Neural crest cell (in vitro differentiated cells): Measurements from ENCODE around the gene WWTR1. TPM values are rescaled to one million over a fixed set of nuclear protein-coding genes. Genes with fewer than 3 reads are reported as not detected.

Experiments used
- DNase-seq: peaks from one replicate; pipeline ENCODE4 v3.0.0; 2021; ENCODE audit warnings: low read depth, mixed read lengths, low spot score
- H3K27ac Mint-ChIP-seq: one replicate; pipeline ENCODE4 v1.8.0; 2021; ENCODE audit warnings: mild to moderate bottlenecking, mixed read lengths; ENCODE audit not compliant: unreplicated experiment
- H3K27me3 Mint-ChIP-seq: 2 replicates; pipeline ENCODE4 v1.8.0; 2021; ENCODE audit warnings: low read depth, mild to moderate bottlenecking, mixed read lengths
- H3K36me3 Mint-ChIP-seq: 2 replicates; pipeline ENCODE4 v1.8.0; 2021; ENCODE audit warnings: low read depth, mild to moderate bottlenecking, mixed read lengths
- H3K4me1 Mint-ChIP-seq: 2 replicates; pipeline ENCODE4 v1.8.0; 2021; ENCODE audit warnings: mixed read lengths
- H3K4me3 Mint-ChIP-seq: one replicate; pipeline ENCODE4 v1.8.0; 2021; ENCODE audit warnings: mild to moderate bottlenecking, mixed read lengths
- H3K9me3 Mint-ChIP-seq: 2 replicates; pipeline ENCODE4 v1.8.0; 2021; ENCODE audit warnings: mixed read lengths
- CTCF ChIP-seq: fragments of 200-600 bp; sonication (generic); conservative IDR thresholded peaks from 2 replicates; pipeline ENCODE4 v1.5.0; 2021; ENCODE audit warnings: antibody characterized with exemption, mild to moderate bottlenecking
- total RNA-seq: library from RNA; stranded (reverse); gene quantifications from 2 replicates; pipeline ENCODE4 v1.2.1, GENCODE V29; 2021

The WWTR1 gene
- total RNA-seq, 1 donor from 2014 or later: 35.6 TPM

DNA sequence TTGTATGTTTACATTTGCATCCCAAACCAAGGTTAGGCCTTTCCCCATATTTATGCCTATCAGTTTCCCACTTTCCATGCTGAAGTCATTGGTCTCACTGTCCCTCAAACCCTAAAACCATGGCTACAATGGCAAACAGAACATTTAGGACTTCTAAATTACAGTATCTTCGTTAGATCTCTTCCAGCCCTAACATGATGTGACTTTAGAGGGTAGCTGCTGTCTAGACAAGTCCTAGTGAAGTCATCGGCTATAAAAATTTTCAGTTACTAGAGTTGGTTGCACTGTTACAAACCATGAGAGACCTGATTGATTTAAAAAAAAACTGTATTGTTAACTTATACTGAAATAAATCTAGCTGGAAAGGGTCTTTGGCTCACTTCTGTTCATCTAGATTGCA, 128.7 kb downstream of the WWTR1 start:
- Mint-ChIP-seq H3K4me3 (no peak overlapping the region), H3K27ac (no peak overlapping the region)
- no peak for TF ChIP-seq CTCF

DNA sequence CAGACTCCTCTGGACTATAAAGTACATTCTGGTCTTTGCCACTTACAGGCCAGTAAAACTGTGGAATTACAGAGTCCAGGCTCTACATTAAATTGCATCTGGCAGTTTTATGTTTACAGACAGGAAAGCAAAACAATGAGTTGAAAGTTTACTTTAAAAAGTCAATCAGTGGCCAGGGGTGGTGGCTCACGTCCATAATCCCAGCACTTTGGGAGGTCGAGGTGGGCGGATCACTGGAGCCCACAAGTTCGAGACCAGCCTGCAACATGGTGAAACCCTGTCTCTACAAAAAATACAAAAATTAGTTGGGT, 129.5 kb downstream of the WWTR1 start:
- Mint-ChIP-seq H3K9me3 (no peaks in the 10 kb centered on the region), H3K27ac (peak overlapping the region; percentile 74)
- DNase-seq: no peak

More for the DNA sequence above, 128.7 kb downstream of the WWTR1 start:
- DNase-seq: no peak
- Mint-ChIP-seq H3K4me1 (peaks cover 42% of the 10 kb centered on the region), H3K27me3 (no peaks in the 10 kb centered on the region), H3K9me3 (no peaks in the 10 kb centered on the region), H3K36me3 (peaks cover 11% of the 10 kb centered on the region)

DNA sequence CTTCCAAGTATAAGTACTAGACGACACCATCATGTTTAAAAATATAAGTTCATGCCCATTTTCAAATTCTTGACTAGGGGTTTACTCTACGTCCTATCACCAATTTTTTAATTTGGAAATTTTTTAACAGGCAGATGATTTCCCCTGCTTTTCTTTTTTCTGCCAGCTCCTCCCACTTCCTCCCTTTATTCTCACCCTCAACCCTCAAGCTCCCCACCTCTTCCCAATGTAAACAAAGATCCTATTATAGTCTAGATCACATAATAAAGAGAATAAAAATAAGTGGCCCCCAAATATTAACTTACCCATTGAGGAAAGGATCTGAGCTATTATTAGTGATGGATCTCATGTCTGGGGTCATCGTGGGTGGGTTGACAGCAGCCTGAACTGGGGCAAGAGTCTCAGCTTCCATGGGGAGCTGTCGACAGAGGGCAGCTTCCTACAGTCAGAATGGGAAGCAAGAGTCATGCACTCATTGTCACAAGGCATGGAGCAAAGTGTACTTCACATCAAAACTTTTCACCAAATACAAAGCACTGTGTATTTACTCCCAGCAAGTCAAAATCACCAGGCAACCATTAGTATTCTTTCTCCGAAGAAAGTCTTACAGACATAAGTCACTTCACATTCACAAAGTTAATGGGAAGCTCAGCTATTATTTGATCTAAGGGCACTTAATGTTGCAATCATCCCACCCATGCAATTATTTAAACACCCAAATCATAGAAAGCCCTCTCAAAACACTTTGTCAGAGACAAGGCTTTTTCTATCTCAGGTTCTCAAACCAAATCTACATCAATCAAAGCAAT, 130.1 kb downstream of the WWTR1 start:
- no peak overlapping the region for H3K4me3 Mint-ChIP-seq
- H3K27ac Mint-ChIP-seq: peak overlapping the region; percentile 74
- no peaks in the 10 kb centered on the region for H3K27me3 Mint-ChIP-seq
- H3K36me3 Mint-ChIP-seq: peaks cover 16% of the 10 kb centered on the region
- no peaks in the 10 kb centered on the region for H3K9me3 Mint-ChIP-seq
- no peak for TF ChIP-seq CTCF
- DNase-seq: no peak
- peaks cover 30% of the 10 kb centered on the region for H3K4me1 Mint-ChIP-seq

More for the DNA sequence above, 129.5 kb downstream of the WWTR1 start:
- TF ChIP-seq CTCF: no peak
- Mint-ChIP-seq H3K36me3 (peaks cover 16% of the 10 kb centered on the region), H3K27me3 (no peaks in the 10 kb centered on the region), H3K4me1 (peaks cover 36% of the 10 kb centered on the region), H3K4me3 (no peak overlapping the region)

GRCh38 chr3:149523512-149524299, 134.1 kb downstream of the WWTR1 start:
- Mint-ChIP-seq H3K27me3 (no peaks in the 10 kb centered on the region), H3K4me1 (peaks cover 11% of the 10 kb centered on the region), H3K4me3 (no peak overlapping the region), H3K27ac (no peak overlapping the region), H3K9me3 (no peaks in the 10 kb centered on the region), H3K36me3 (peaks cover 16% of the 10 kb centered on the region)
- DNase-seq: no peak
- no peak for TF ChIP-seq CTCF

- H3K27me3 Mint-ChIP-seq: no peaks in the 10 kb centered on the region
- H3K4me3 Mint-ChIP-seq: no peak overlapping the region
- H3K9me3 Mint-ChIP-seq: no peaks in the 10 kb centered on the region
- no peaks in the 10 kb centered on the region for H3K4me1 Mint-ChIP-seq
- no peak for DNase-seq
- H3K27ac Mint-ChIP-seq: no peak overlapping the region
- peaks cover 10% of the 10 kb centered on the region for H3K36me3 Mint-ChIP-seq
- no peak for TF ChIP-seq CTCF
Observed at GRCh38 chr3:149519912-149520311, 137.9 kb downstream of the WWTR1 start.
